ENCODE results near the gene MLIP.

GRCh38 chr6:54193560-54193959, 82.3 kb downstream of the MLIP start:
- no peak for TF ChIP-seq CTCF (IDR thresholded peaks at IDR 0.05)
- no peak for TF ChIP-seq POLR2A (IDR thresholded peaks at IDR 0.05)

Data from breast epithelium (tissue), 3 donors.